Measurements from ENCODE around the gene SPDYE5. TPM values are rescaled to one million over a fixed set of nuclear protein-coding genes. Genes with fewer than 3 reads are reported as not detected.

The SPDYE5 gene
- total and polyA plus RNA-seq, 10 of the 15 experiments (the other 5 are each of a cell fraction or from before 2014, with no cell fraction given): 0.07 to 2.7 (median 1.4) TPM; not detected in 6

- WGBS (ENCODE audit: insufficient coverage, insufficient replicate concordance, low lambda C conversion rate, missing lambda C conversion rate): 68% methylated on average over 5 of the region's 5 CpGs
- ATAC-seq (no peak), FAIRE-seq (no peak), DNase-seq (ENCODE audit: low read depth, low spot score) (no peak)
- RAD21 ChIA-PET (ENCODE audit: unreplicated experiment): no interaction called here
- Histone ChIP-seq H3K27me3 (replicated peaks in 1 of 2; ENCODE audit: control insufficient read depth in 2 of 2, insufficient read depth in 2 of 2, low read length in 1 of 2) (no peaks in the 10 kb centered on the region), H3K9me3 (replicated peaks; ENCODE audit: control insufficient read depth, insufficient read depth, low read length) (no peaks in the 10 kb centered on the region), H4K20me1 (ENCODE audit: control insufficient read depth, insufficient read depth) (no peaks in the 10 kb centered on the region), H3K79me2 (ENCODE audit: control insufficient read depth, insufficient read depth, low read length) (no peaks in the 10 kb centered on the region), H2AFZ (ENCODE audit: control insufficient read depth, low read depth, low read length) (no peak overlapping the region), H3K9ac (ENCODE audit: control insufficient read depth, insufficient read depth, low read length) (no peak overlapping the region), H3K4me1 (ENCODE audit: control insufficient read depth, insufficient read depth, low read length) (peaks cover 11% of the 10 kb centered on the region), H3K36me3 (ENCODE audit: control insufficient read depth in 2 of 2, insufficient read depth in 2 of 2, low read length in 1 of 2) (no peaks in the 10 kb centered on the region), H3K4me2 (ENCODE audit: control insufficient read depth, insufficient read depth) (no peak overlapping the region), H3K27ac (ENCODE audit: control insufficient read depth, insufficient read depth) (no peak overlapping the region), H3K4me3 (no peak overlapping the region)
- in situ Hi-C loops (cut with MboI) (no loop called here), intact Hi-C loops (cut with micrococcal nuclease; ENCODE audit: unreplicated experiment) (loop anchor here (10.0 kb wide), 1 partner anchor 97 kb away; no protein-coding TSS in a partner anchor)
- TF ChIP-seq SIN3A (IDR thresholded peaks at IDR 0.05; ENCODE audit: low read depth, low read length): no peak
- TF ChIP-seq POLR2AphosphoS2 (IDR thresholded peaks at IDR 0.05; ENCODE audit: low read depth, low read length): no peak
- TF ChIP-seq SRF (IDR thresholded peaks at IDR 0.05; ENCODE audit: low read depth in 2 of 2, low read length in 2 of 2): no peak
- TF ChIP-seq RAD51 (IDR thresholded peaks at IDR 0.05): no peak
- TF ChIP-seq ATF7 (IDR thresholded peaks at IDR 0.05; ENCODE audit: low read depth): no peak
- TF ChIP-seq ZNF622 (IDR thresholded peaks at IDR 0.05): no peak
- TF ChIP-seq PBX3 (IDR thresholded peaks at IDR 0.05; ENCODE audit: insufficient replicate concordance, low read depth, low read length): no peak
- no peak for TF ChIP-seq MTA3 (IDR thresholded peaks at IDR 0.05; ENCODE audit: borderline replicate concordance, low read length)
- no peak for TF ChIP-seq ATF2 (IDR thresholded peaks at IDR 0.05; ENCODE audit: low read length)
- no peak for TF ChIP-seq NRF1 (conservative IDR thresholded peaks at IDR 0.05; ENCODE audit: low read depth, low read length)
- no peak for TF ChIP-seq SMAD1 (IDR thresholded peaks at IDR 0.05; ENCODE audit: low read depth, partially characterized antibody)
- no peak for TF ChIP-seq FOXK2 (IDR thresholded peaks at IDR 0.05)
- CTCF ChIA-PET: no interaction called here
- BruUV-seq (replicated peaks): no TSS peak
- POLR2A ChIA-PET: no interaction called here
- SMC1A ChIA-PET (ENCODE audit: uncharacterized antibody, unreplicated experiment): no interaction called here
These were observed 45.6 kb downstream of the SPDYE5 start for GRCh38 chr7:75537731-75538130.
